ENCODE data around the gene SYCP3. TPM values are rescaled to one million over a fixed set of nuclear protein-coding genes. Genes with fewer than 3 reads are reported as not detected.

The SYCP3 gene
- total RNA-seq, 4 donors from 2014 or later, result 0.24 TPM; not detected in 3

- H3K36me3 ChIP-seq, result peaks cover 47% of the 10 kb centered on the region
- no peak for DNase-seq (ENCODE audit: low spot score in 2 of 2)
- 89% methylated on average over 5 of the region's 5 CpGs for WGBS
- no peaks in the 10 kb centered on the region for H3K27me3 ChIP-seq
- H3K4me3 ChIP-seq, result no peak overlapping the region
- H3K27ac ChIP-seq, result no peak overlapping the region
- TF ChIP-seq POLR2AphosphoS5 (IDR thresholded peaks at IDR 0.05) (no peak), EP300 (IDR thresholded peaks at IDR 0.05) (no peak), POLR2A (IDR thresholded peaks at IDR 0.05) (no peak), CTCF (IDR thresholded peaks at IDR 0.05) (no peak)
- H3K4me1 ChIP-seq, result peaks cover 5% of the 10 kb centered on the region
- H3K9me3 ChIP-seq, result no peaks in the 10 kb centered on the region
Measured at GRCh38 chr12:101769865-101770264, 30.6 kb upstream of the SYCP3 start.

- Histone ChIP-seq H3K27me3 (no peaks in the 10 kb centered on the region), H3K36me3 (peaks cover 47% of the 10 kb centered on the region), H3K4me1 (peaks cover 16% of the 10 kb centered on the region), H3K4me3 (no peak overlapping the region), H3K27ac (no peak overlapping the region), H3K9me3 (no peaks in the 10 kb centered on the region)
- DNase-seq (ENCODE audit: low spot score in 2 of 2), result no peak
- TF ChIP-seq CTCF (IDR thresholded peaks at IDR 0.05), result no peak
- TF ChIP-seq EP300 (IDR thresholded peaks at IDR 0.05), result no peak
- 92% methylated on average over 2 of the region's 2 CpGs for WGBS
Measured at GRCh38 chr12:101768781-101769180, 29.5 kb upstream of the SYCP3 start.

GRCh38 chr12:101767537-101767936, 28.3 kb upstream of the SYCP3 start:
- H3K9me3 ChIP-seq, result no peaks in the 10 kb centered on the region
- TF ChIP-seq POLR2AphosphoS5 (IDR thresholded peaks at IDR 0.05) (no peak), CTCF (IDR thresholded peaks at IDR 0.05) (no peak), POLR2A (IDR thresholded peaks at IDR 0.05) (no peak), EP300 (IDR thresholded peaks at IDR 0.05) (no peak)
- DNase-seq (ENCODE audit: low spot score in 2 of 2), result no peak
- no peak overlapping the region for H3K27ac ChIP-seq
- no peaks in the 10 kb centered on the region for H3K27me3 ChIP-seq
- H3K4me3 ChIP-seq, result no peak overlapping the region
- H3K36me3 ChIP-seq, result peaks cover 47% of the 10 kb centered on the region
- 88% methylated on average over 1 of the region's 1 CpG for WGBS
- H3K4me1 ChIP-seq, result peaks cover 24% of the 10 kb centered on the region

GRCh38 chr12:101764051-101764792, 25.0 kb upstream of the SYCP3 start:
- peak overlapping the region; percentile 69 for H3K27ac ChIP-seq
- H3K4me1 ChIP-seq, result peaks cover 34% of the 10 kb centered on the region

More at GRCh38 chr12:101764051-101764792, 25.0 kb upstream of the SYCP3 start:
- no peak for TF ChIP-seq EP300 (IDR thresholded peaks at IDR 0.05)
- TF ChIP-seq POLR2A (IDR thresholded peaks at IDR 0.05), result no peak
- TF ChIP-seq CTCF (IDR thresholded peaks at IDR 0.05), result no peak
- no peak for TF ChIP-seq POLR2AphosphoS5 (IDR thresholded peaks at IDR 0.05)
- Histone ChIP-seq H3K4me3 (no peak overlapping the region), H3K36me3 (peaks cover 28% of the 10 kb centered on the region), H3K27me3 (no peaks in the 10 kb centered on the region), H3K9me3 (no peaks in the 10 kb centered on the region)
- WGBS, result 48% methylated on average over 5 of the region's 5 CpGs
- no peak for DNase-seq (ENCODE audit: low spot score in 2 of 2)

All from suprapubic skin (tissue), 4 donors.